Ishikawa (cell line): ENCODE results near the gene LRRC63.

Source experiments
- CREB1 ChIP-seq: IDR thresholded peaks from 2 replicates; pipeline ENCODE4 v1.6.1; 2012; ENCODE audit warnings: low read depth
- EGR1 ChIP-seq: IDR thresholded peaks from 2 replicates; pipeline ENCODE4 v1.6.1; 2012
- FOXM1 ChIP-seq: IDR thresholded peaks from 2 replicates; pipeline ENCODE4 v1.6.1; 2012; ENCODE audit warnings: low read depth, borderline replicate concordance
- RAD21 ChIP-seq: IDR thresholded peaks from 2 replicates; pipeline ENCODE4 v1.6.1; 2012; ENCODE audit warnings: low read depth
- TAF1 ChIP-seq: IDR thresholded peaks from 2 replicates; pipeline ENCODE4 v1.6.1; 2012; ENCODE audit warnings: low read depth, mild to moderate bottlenecking
- TF ChIP-seq, protein P1 (sequence below): IDR thresholded peaks from 2 replicates; pipeline ENCODE4 v1.6.1; 2012; ENCODE audit warnings: low read depth, mild to moderate bottlenecking
- TF ChIP-seq, protein P2 (sequence below): IDR thresholded peaks from 2 replicates; pipeline ENCODE4 v1.6.1; 2012

Gene LRRC63

GRCh38 chr13:46321494-46322225 lies 109.9 kb downstream of the LRRC63 start:
- TF ChIP-seq EGR1 = no peak
- TF ChIP-seq, protein P1, sequence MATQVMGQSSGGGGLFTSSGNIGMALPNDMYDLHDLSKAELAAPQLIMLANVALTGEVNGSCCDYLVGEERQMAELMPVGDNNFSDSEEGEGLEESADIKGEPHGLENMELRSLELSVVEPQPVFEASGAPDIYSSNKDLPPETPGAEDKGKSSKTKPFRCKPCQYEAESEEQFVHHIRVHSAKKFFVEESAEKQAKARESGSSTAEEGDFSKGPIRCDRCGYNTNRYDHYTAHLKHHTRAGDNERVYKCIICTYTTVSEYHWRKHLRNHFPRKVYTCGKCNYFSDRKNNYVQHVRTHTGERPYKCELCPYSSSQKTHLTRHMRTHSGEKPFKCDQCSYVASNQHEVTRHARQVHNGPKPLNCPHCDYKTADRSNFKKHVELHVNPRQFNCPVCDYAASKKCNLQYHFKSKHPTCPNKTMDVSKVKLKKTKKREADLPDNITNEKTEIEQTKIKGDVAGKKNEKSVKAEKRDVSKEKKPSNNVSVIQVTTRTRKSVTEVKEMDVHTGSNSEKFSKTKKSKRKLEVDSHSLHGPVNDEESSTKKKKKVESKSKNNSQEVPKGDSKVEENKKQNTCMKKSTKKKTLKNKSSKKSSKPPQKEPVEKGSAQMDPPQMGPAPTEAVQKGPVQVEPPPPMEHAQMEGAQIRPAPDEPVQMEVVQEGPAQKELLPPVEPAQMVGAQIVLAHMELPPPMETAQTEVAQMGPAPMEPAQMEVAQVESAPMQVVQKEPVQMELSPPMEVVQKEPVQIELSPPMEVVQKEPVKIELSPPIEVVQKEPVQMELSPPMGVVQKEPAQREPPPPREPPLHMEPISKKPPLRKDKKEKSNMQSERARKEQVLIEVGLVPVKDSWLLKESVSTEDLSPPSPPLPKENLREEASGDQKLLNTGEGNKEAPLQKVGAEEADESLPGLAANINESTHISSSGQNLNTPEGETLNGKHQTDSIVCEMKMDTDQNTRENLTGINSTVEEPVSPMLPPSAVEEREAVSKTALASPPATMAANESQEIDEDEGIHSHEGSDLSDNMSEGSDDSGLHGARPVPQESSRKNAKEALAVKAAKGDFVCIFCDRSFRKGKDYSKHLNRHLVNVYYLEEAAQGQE = no peak
- TF ChIP-seq RAD21 = peak; percentile 90
- TF ChIP-seq FOXM1 = no peak
- TF ChIP-seq, protein P2, sequence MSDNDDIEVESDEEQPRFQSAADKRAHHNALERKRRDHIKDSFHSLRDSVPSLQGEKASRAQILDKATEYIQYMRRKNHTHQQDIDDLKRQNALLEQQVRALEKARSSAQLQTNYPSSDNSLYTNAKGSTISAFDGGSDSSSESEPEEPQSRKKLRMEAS = no peak
- no peak for TF ChIP-seq CREB1

GRCh38 chr13:46324976-46325375 lies 113.2 kb downstream of the LRRC63 start:
- TF ChIP-seq, protein P1 = no peak
- no peak for TF ChIP-seq TAF1
- TF ChIP-seq EGR1 = no peak
- no peak for TF ChIP-seq RAD21
- TF ChIP-seq FOXM1 = no peak
